Activated CD4-positive, alpha-beta T cell treated with anti-CD3 and anti-CD28 coated beads, Interleukin-2, amount 50 U/mL, for 4 hours (primary cell): ENCODE measurements around the gene PIK3R5.
"Not testable (repeated sequence)": the region's sequence is repeated elsewhere in the genome, so short reads cannot be mapped to it uniquely, and the experiment has no call there.

ENCODE experiments used
- DNase-seq, 2 experiments: peaks; one replicate each; pipeline ENCODE4 v3.0.0-alpha.2; 2020

The PIK3R5 gene

GRCh38 chr17:8872705-8873435 is 92.6 kb downstream of the PIK3R5 start:
- no peak for DNase-seq

- no peak for DNase-seq
These were observed 93.3 kb downstream of the PIK3R5 start for GRCh38 chr17:8872036-8872704.

- no peak for DNase-seq
These were observed 94.4 kb downstream of the PIK3R5 start for GRCh38 chr17:8871081-8871581.

GRCh38 chr17:8870406-8871040 is 95.0 kb downstream of the PIK3R5 start:
- DNase-seq = no peak

GRCh38 chr17:8869114-8869815 is 96.2 kb downstream of the PIK3R5 start:
- DNase-seq = no peak

- no peak for DNase-seq
These were observed 97.0 kb downstream of the PIK3R5 start for GRCh38 chr17:8868529-8868951.

GRCh38 chr17:8868092-8868491 is 97.4 kb downstream of the PIK3R5 start:
- DNase-seq = no peak

GRCh38 chr17:8867361-8867981 is 98.0 kb downstream of the PIK3R5 start, which contains the start of gene PIK3R6:
Gene PIK3R6 (minus strand): TSS chr17:8867674. CDS start chr17:8849794, 17,880 bp downstream.
- DNase-seq = no peak

- no peak for DNase-seq
These were observed 99.7 kb downstream of the PIK3R5 start for GRCh38 chr17:8865811-8866210.

GRCh38 chr17:8865385-8865784 is 100.1 kb downstream of the PIK3R5 start:
- DNase-seq = no peak

- no peak for DNase-seq
These were observed 103.1 kb downstream of the PIK3R5 start for GRCh38 chr17:8862213-8863056.

- DNase-seq = no peak
These were observed 103.9 kb downstream of the PIK3R5 start for GRCh38 chr17:8861495-8862181.

- DNase-seq = no peak
These were observed 105.6 kb downstream of the PIK3R5 start for GRCh38 chr17:8859804-8860430.

- no peak for DNase-seq
These were observed 106.3 kb downstream of the PIK3R5 start for GRCh38 chr17:8859027-8859803.

GRCh38 chr17:8857919-8858318 is 107.6 kb downstream of the PIK3R5 start:
- no peak for DNase-seq

- DNase-seq = no peak
These were observed 108.5 kb downstream of the PIK3R5 start for GRCh38 chr17:8856869-8857575.

GRCh38 chr17:8856205-8856603 is 109.3 kb downstream of the PIK3R5 start:
- not testable (repeated sequence) for DNase-seq

- no peak for DNase-seq
These were observed 109.9 kb downstream of the PIK3R5 start for GRCh38 chr17:8855477-8856204.
